LNCaP clone FGC (cell line): ENCODE data around the gene DCLK1.

Source experiments
- DNase-seq: peaks from one replicate; pipeline ENCODE4 v3.0.0-alpha.2; 2011; ENCODE audit warnings: low read depth
- H3K4me3 ChIP-seq: 2 replicates; pipeline ENCODE4 v1.5.1; 2011; ENCODE audit warnings: mild to moderate bottlenecking, low read depth, low read length, control low read depth
- CTCF ChIP-seq: IDR thresholded peaks from 2 replicates; pipeline ENCODE4 v1.5.1; 2012; ENCODE audit warnings: mild to moderate bottlenecking; ENCODE audit not compliant: control insufficient read depth, insufficient read depth; ENCODE audit errors: extremely low read depth

DCLK1 gene

GRCh38 chr13:35848336-35849255, 282.6 kb downstream of the DCLK1 start:
- TF ChIP-seq CTCF: no peak
- no peak for DNase-seq
- no peak overlapping the region for H3K4me3 ChIP-seq

- H3K4me3 ChIP-seq: no peak overlapping the region
- TF ChIP-seq CTCF: no peak
- DNase-seq: no peak
These were observed 287.9 kb downstream of the DCLK1 start for GRCh38 chr13:35843272-35843671.

- DNase-seq: no peak
- TF ChIP-seq CTCF: no peak
- H3K4me3 ChIP-seq: no peak overlapping the region
These were observed 290.1 kb downstream of the DCLK1 start for GRCh38 chr13:35841060-35841521.

GRCh38 chr13:35839806-35840205, 291.4 kb downstream of the DCLK1 start:
- TF ChIP-seq CTCF: no peak
- no peak overlapping the region for H3K4me3 ChIP-seq
- no peak for DNase-seq

- H3K4me3 ChIP-seq: no peak overlapping the region
- TF ChIP-seq CTCF: no peak
- DNase-seq: no peak
These were observed 292.8 kb downstream of the DCLK1 start for GRCh38 chr13:35838356-35838755.

GRCh38 chr13:35836446-35836845, 294.7 kb downstream of the DCLK1 start:
- no peak for TF ChIP-seq CTCF
- no peak for DNase-seq
- H3K4me3 ChIP-seq: no peak overlapping the region
